ELR (cell line): ENCODE results near the gene DEFB123.
"Not testable (repeated sequence)": the region's sequence is repeated elsewhere in the genome, so short reads cannot be mapped to it uniquely, and the experiment has no call there.

Experiments used
- DNase-seq: peaks from one replicate; pipeline ENCODE4 v3.0.0-alpha.2; 2015; ENCODE audit warnings: low read depth

DEFB123 gene

GRCh38 chr20:31440012-31440659 lies at the start of gene DEFB123:
TSS of gene DEFB123 (plus strand) at chr20:31440632. CDS start at chr20:31440699, 67 bp downstream.
- DNase-seq = no peak

GRCh38 chr20:31392836-31393235 lies 47.6 kb upstream of the DEFB123 start:
- DNase-seq = no peak

GRCh38 chr20:31394900-31395299 lies 45.5 kb upstream of the DEFB123 start:
- DNase-seq = no peak

- no peak for DNase-seq
These were observed 36.5 kb upstream of the DEFB123 start for GRCh38 chr20:31403886-31404285.

- no peak for DNase-seq
These were observed 34.3 kb upstream of the DEFB123 start, which contains the start of gene DEFB121 for GRCh38 chr20:31406115-31406514. TSS of gene DEFB121 (minus strand) at chr20:31406215. CDS start at chr20:31406152, 63 bp downstream.

GRCh38 chr20:31410011-31410410 lies 30.4 kb upstream of the DEFB123 start:
- no peak for DNase-seq

GRCh38 chr20:31414381-31414780 lies 26.1 kb upstream of the DEFB123 start:
- no peak for DNase-seq

- DNase-seq = no peak
These were observed 24.8 kb upstream of the DEFB123 start for GRCh38 chr20:31415653-31416052.

GRCh38 chr20:31418307-31418706 lies 22.1 kb upstream of the DEFB123 start:
- DNase-seq = no peak

- DNase-seq = no peak
These were observed 14.6 kb upstream of the DEFB123 start for GRCh38 chr20:31425797-31426196.

- not testable (repeated sequence) for DNase-seq
These were observed 13.4 kb upstream of the DEFB123 start for GRCh38 chr20:31426891-31427551.

GRCh38 chr20:31427576-31427975 lies 12.9 kb upstream of the DEFB123 start:
- not testable (repeated sequence) for DNase-seq

GRCh38 chr20:31430568-31431115 lies 9.8 kb upstream of the DEFB123 start:
- DNase-seq = no peak

- DNase-seq = no peak
These were observed 5.8 kb downstream of the DEFB123 start for GRCh38 chr20:31446084-31446819.

GRCh38 chr20:31449511-31450414 lies 9.3 kb downstream of the DEFB123 start:
- no peak for DNase-seq

- DNase-seq = no peak
These were observed 12.1 kb downstream of the DEFB123 start for GRCh38 chr20:31452575-31452974.

- no peak for DNase-seq
These were observed 13.9 kb downstream of the DEFB123 start for GRCh38 chr20:31454361-31454760.

- not testable (repeated sequence) for DNase-seq
These were observed 30.5 kb downstream of the DEFB123 start for GRCh38 chr20:31470946-31471345.

- no peak for DNase-seq
These were observed 32.2 kb downstream of the DEFB123 start for GRCh38 chr20:31472395-31473330.

GRCh38 chr20:31473331-31474096 lies 33.1 kb downstream of the DEFB123 start:
- peak; percentile 30 for DNase-seq
